Right ventricle myocardium inferior (tissue), 1 donor: Measurements from ENCODE around the gene MLPH. TPM values are rescaled to one million over a fixed set of nuclear protein-coding genes. Genes with fewer than 3 reads are reported as not detected.

Source experiments
- ATAC-seq: fragments of 200-7000 bp; cut with Tn5 transposase; one replicate; pipeline ENCODE4 v1.9.1; 2020; ENCODE audit warnings: mild to moderate bottlenecking, moderate library complexity
- DNase-seq: peaks from one replicate; pipeline ENCODE4 v3.0.0; 2021; ENCODE audit errors: missing footprints
- intact Hi-C: fragments of 100-400 bp; cut with DNase I; formaldehyde crosslinking; loops from one replicate; pipeline ENCODE4 v1.11.0; 2022
- total RNA-seq: library from RNA; stranded (reverse); fragmentation: NEBNext Ultra II Directional; extraction: Animal tissue kit (Norgen Biotek cat#: 25700); gene quantifications from one replicate; pipeline ENCODE4 v1.2.1, GENCODE V29; 2021
- donor health status: DM: no; HTN: yes; CAD: no; lungs with severe emphysema.

Gene MLPH
- total RNA-seq, 1 donor from 2014 or later = 79.0 TPM

DNA sequence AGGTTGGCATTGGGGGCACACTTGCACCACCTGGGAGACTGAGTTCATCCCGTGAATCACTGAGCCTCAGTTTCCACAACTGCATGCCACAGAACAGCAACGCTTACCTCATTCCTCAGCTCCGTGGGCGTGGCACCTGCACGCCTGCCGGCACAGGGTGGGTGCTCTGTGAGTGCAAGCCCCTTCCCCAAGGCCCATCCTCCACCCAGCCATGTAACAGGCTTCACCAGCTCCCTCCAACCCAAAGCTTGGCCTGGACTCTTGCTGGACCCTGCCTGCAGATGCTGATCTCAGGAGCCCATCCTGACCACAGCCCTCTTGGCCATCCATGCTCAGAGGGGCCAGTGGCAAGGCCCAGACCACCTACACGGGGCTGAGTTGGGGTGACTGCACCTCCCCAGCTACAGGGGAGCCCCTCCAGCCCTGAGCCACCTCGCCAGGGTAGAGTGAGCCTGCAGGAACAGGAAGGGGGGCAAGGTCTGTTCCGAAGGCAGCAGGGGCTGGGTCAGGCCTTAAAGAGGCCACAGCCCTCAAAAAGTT, 81.1 kb downstream of the MLPH start:
- intact Hi-C loops = no loop called here
- DNase-seq (no peak), ATAC-seq (no peak)

DNA sequence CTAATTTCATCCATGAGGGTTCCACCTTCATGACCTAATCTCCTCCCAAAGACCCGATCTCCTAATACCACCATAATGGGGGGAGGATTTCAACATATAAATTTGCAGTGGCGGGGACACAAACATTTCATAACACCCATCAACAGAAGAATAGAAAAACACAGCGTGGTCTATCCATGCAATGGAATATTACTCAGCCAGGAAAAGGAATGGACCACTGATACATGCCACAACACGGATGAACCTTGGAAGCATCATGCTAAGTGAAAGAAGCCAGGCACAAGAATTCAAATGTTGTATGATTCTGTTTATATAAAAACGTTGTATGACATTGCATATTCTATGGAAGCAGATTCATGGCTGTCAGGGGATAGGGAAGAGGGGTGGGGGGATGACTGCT, 82.0 kb downstream of the MLPH start:
- DNase-seq = no peak
- intact Hi-C loops = no loop called here
- no peak for ATAC-seq

DNA sequence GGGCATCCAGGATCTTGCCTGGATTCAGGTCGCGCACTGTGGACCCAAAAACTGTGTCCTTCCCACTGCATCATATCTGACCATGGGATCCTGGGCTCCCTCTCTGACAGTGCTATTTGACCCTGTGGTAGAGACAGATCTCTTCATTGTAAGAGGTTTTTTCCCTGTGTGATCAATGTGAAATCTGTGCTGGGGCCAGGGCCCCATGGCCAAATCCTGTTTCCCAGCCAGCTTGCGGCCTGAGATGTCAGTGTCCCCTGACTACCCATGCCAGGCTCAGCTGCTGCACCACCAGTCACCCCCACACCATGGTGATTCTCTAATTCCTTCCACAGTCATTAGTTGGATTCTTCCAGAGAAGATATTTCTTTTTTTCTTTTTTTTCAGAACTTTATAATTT, 82.8 kb downstream of the MLPH start:
- ATAC-seq = no peak
- no peak for DNase-seq
- intact Hi-C loops = loop anchor here (5.0 to 10.0 kb wide), 3 partner anchors 98 to 475 kb away; no protein-coding TSS in a partner anchor

DNA sequence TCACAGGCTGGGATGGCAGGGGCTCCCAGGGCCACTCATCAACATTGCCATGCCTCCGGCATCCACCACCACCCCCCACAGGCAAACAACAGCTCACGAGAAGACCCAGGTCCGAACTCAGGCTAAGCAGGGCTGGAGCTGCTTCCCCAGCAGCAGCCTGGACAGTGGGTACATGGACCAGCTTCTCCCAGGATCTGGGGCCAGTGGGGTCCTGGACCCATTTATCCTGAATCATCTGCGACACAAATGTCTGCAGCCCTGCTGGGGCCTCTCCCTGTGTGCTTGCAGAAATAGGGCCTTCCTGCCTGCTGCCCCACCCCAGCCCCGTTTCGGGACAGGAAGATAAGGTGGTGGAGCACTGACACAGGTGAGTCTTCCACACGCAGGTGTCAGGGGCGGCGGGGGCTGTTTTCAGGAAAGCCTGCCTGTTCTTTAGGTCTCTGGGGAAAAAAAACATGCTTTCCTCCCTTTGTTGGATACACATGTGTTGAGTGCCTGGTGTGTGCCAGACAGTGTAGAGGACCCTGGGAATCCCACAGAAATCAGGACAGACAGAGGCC, 83.8 kb downstream of the MLPH start:
- DNase-seq (no peak), ATAC-seq (no peak)
- intact Hi-C loops = loop anchor here (5.0 to 10.0 kb wide), 3 partner anchors 99 to 476 kb away; no protein-coding TSS in a partner anchor

DNA sequence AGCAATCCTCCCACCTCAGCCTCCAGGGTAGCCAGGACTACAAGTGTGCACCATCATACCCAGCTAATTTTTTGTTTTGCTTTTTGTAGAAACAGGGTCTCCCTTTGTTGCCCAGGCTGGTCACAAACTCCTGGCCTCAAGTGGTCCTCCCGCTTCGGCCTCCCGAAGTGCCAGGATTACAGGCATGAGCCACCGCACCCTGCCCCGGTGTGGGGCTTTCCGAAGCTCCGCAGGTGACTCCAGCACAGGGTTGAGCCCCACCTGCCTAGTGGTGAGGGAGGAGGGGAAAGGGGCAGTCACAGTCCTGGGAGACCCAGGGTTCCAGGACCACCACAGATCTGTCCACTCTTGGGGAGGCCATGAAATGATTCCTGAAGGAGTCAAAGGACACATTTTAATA, 84.5 kb downstream of the MLPH start:
- ATAC-seq (no peak), DNase-seq (no peak)
- intact Hi-C loops = loop anchor here (5.0 to 10.0 kb wide), 3 partner anchors 99 to 477 kb away; no protein-coding TSS in a partner anchor

DNA sequence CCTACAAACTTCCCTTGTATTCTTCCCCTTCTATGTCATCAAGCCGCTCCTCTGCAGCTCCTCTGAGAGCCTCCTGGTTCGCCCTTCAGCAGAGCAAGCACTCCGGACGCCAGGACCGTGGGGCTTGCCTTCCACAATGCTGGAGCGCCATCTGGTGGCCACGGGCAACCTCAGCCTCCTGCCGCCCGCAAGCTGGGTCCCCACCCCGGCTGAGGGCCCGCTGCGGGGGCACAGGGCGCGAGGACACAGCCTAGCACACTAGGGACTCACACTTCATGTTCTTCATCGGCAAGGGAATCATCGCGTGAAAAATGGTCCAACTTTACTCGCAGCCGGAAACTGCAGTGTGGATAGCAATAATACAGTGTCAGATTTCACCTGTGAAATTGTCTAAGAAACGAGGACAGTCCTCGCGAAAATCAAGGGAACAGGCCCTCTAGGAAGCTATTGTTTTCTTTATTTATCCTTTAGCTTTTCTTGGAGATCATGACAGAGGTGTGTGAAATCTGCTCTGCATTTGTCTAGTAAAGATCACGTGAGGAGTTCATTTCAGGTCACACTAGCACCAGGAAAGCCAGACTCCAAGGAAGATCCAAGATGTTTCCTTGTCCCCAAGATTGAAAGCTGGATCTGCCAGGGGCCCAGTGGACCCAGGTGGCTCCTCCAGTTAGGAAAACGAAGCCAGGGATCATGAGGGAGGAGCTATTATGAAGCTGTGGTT, 85.1 kb downstream of the MLPH start:
- DNase-seq (peak; percentile 94), ATAC-seq (peak; percentile 93)
- intact Hi-C loops = loop anchor here (1.0 to 10.0 kb wide), 5 partner anchors 60 to 477 kb away; no protein-coding TSS in a partner anchor

DNA sequence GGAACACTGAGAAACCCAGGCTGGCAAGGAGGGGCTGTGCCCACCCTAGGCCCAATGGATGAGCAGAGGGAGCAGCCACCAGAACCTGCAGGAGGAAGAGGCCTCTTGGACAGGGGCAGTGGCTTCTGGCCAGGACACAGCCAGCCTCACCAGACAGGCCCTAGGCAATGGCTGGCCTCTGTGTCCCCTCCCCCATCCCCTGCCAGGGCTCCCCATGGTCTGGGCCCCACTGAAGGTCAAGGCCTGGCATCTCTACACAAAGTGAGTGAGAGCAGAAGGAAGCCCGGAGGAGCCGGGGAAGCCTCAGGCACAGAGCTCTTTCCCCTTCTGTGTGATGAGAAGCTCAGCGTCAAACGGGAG, 85.7 kb downstream of the MLPH start:
- no peak for DNase-seq
- no peak for ATAC-seq
- intact Hi-C loops = loop anchor here (1.0 to 10.0 kb wide), 5 partner anchors 60 to 478 kb away; no protein-coding TSS in a partner anchor

DNA sequence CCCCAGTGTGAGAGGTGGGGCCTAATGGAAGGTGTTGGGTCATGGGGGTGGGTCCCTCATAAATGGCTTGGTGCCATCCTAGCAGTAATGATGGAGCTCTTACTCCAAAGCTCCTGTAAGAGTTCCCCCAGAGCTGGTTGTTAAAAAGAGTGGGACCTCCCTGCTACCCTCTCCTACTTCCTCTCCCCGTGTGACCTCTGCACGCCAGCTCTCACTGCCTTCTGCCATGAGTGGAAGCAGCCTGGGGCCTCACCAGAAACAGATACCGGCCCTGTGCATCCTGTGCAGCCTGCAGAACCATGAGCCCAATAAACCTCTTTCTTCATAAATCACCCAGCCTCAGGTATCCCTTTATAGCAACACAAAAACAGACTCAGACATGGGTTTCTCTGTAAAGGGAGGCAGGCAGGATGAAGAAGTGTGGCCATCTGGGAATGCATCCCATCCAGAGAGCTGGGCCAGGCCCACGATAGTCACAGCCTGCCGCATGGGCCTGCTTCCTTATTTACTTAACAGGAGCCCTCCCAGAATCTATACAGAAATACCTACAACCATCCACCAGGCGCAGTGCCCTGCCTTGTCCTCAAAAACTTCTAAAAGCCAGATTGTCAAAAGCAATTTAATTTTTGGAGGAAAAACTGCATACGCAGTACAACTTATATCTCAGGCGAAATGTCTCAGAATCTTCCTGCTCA, 86.8 kb downstream of the MLPH start:
- intact Hi-C loops = loop anchor here (2.0 to 10.0 kb wide), 4 partner anchors 102 to 479 kb away; no protein-coding TSS in a partner anchor
- DNase-seq (no peak), ATAC-seq (no peak)

DNA sequence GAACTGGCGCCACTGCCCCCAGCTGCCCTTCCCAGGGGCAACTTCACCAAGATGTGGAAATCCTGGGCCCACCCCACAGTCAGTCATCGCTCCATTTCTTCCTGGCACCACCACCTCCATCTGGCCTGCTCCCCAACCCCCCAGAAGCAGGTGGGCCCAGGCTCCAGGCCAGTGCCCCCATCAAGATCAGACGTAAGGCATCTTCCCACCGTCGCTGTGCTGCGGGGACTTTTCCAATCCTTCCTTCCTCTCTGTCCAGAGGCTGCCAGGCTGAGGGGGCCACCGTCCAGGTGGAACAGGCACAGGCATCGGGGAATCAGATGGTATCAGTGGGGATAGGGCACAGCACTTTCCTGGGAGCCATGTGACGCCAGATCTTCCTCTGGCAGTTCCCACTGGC, 87.4 kb downstream of the MLPH start:
- intact Hi-C loops = loop anchor here (5.0 to 10.0 kb wide), 3 partner anchors 102 to 480 kb away; no protein-coding TSS in a partner anchor
- no peak for ATAC-seq
- DNase-seq = no peak

DNA sequence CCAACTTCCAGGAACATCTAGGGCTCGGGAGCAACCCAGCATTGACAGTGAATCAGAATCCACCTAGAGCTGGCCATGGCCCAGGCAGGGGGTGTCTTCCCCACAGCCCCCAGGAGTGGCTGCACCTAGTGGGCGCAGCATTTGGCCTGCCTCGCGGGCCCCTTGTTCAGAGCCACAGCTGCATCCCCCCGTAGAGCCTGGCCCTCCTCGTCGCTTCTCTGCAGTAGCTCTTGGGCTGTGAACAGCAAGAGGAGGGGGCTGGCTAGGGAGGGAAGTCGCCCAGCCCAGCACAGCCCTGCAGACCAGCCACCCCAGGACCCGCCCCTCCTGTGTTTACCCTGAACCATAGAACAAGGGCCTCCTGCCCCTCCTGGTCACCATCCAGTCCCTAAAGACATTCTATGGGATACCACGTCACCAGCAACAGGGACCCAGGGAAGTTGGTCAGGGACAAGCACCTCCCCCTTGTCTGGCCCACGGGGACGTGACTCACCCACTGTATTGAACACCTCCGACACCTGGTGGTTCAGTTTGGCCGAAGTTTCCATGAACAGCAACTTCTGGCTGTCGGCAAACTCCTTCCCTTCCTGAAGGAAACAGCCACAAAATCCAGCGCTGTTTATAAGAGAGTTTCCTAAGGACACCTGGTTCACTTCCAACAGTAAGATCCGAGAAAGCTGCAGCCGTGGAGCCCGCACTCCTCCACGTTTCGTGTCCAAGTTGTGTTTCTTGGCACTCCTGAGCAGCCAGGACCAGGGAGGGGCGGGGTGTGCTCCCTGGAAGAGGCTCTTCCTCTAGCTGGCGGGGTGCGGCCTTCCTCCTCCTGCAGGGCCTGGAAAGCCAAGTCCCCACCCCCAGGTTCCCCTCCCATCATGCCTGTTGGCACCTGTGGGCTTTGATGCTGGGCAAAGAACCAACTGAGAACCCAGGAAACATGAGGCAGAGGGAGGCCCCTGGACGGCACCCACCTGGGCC, 88.1 kb downstream of the MLPH start:
- ATAC-seq (no peak), DNase-seq (no peak)

DNA sequence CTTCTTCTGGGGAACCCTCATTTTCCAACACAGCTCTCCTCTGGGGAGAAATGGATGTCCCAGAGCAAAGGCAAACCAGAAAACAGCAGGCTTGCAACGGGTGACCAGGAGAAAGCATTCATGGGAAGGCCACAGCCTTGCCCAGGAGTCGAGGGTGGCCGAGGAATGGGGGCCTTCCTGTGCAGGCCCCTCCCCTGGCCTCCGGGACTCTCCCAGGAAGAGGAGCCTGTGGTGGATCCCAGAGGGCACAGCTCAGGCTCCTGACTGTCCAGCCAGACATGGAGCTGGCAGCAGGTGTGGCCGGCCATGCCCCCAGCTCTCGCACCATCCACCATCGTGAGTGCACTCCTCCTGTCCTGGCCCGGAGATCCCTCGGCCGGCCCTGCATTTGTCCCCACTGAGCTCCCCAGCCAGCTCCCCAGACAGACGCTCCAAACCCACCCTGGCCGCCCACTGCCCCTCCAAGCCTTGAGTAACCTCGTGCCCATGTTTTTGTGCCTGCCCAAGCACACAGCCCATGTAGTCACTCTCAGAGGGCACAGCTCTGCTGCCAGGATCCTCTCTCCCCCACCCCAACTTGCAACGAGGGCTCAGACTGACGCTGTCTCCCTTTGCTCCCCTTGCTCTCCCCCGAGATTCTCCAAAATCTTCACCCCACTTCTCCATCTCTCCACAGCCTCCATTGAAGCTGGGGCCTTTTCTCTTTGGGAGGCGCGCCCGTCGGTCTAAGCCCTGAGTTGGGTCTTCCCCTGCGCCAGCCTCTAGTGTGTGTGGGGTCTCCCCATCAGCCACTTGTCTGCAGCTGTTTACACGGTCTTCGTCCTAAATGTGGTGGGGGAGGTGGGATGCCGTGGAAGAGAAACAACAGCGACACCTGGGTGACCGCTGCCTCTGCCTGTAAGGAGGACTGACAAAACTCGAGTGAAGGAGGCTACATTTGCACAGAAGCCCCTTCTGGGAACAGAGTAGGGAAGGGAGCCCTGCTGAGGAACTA, 89.1 kb downstream of the MLPH start:
- ATAC-seq (no peak), DNase-seq (no peak)
- intact Hi-C loops = loop anchor here (10.0 kb wide), 1 partner anchor 481 kb away; no protein-coding TSS in a partner anchor

More for the DNA sequence above, 88.1 kb downstream of the MLPH start:
- intact Hi-C loops = loop anchor here (5.0 to 10.0 kb wide), 3 partner anchors 103 to 480 kb away; no protein-coding TSS in a partner anchor

DNA sequence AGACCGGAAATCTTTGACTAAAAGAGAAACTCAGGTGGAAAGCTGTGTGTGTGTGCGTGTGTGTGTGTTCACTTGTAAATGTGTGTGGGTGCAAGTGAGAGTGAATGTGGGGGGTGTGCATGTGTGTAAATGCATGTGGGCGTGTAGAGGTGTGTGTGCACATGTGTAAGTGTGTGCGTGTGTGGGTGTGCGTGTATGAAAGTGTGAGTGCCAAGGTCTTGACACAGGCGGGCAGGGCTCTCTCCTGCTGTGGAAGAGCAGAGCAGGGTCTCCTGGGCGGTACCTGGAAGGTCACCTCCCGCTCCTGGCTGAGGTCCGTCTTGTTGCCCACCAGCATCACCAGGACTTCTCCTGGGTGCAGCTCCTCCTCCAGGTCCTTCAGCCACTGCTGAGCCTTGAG, 89.9 kb downstream of the MLPH start:
- no peak for DNase-seq
- ATAC-seq = no peak
- intact Hi-C loops = loop anchor here (10.0 kb wide), 1 partner anchor 482 kb away; no protein-coding TSS in a partner anchor

DNA sequence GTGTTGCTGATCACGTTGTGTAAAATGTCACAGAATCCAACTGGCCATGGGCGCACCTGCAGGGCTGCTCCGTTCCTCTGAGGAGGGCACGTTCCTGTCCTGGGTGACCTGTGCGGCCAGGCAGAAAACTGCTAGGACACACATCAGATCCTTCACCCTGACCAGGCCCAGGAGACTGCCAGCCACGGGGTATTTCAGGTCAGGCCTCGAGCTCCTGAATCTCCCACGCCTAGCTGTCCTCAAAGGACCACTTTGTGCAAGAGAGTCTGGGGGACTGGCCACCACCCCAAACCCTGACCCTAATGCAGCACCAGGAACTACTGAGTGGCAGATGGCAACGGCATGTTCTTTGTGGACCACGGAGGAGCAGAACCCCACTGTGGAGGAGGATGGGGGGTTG, 90.4 kb downstream of the MLPH start:
- DNase-seq (no peak), ATAC-seq (no peak)
- intact Hi-C loops = loop anchor here (10.0 kb wide), 1 partner anchor 483 kb away; no protein-coding TSS in a partner anchor

DNA sequence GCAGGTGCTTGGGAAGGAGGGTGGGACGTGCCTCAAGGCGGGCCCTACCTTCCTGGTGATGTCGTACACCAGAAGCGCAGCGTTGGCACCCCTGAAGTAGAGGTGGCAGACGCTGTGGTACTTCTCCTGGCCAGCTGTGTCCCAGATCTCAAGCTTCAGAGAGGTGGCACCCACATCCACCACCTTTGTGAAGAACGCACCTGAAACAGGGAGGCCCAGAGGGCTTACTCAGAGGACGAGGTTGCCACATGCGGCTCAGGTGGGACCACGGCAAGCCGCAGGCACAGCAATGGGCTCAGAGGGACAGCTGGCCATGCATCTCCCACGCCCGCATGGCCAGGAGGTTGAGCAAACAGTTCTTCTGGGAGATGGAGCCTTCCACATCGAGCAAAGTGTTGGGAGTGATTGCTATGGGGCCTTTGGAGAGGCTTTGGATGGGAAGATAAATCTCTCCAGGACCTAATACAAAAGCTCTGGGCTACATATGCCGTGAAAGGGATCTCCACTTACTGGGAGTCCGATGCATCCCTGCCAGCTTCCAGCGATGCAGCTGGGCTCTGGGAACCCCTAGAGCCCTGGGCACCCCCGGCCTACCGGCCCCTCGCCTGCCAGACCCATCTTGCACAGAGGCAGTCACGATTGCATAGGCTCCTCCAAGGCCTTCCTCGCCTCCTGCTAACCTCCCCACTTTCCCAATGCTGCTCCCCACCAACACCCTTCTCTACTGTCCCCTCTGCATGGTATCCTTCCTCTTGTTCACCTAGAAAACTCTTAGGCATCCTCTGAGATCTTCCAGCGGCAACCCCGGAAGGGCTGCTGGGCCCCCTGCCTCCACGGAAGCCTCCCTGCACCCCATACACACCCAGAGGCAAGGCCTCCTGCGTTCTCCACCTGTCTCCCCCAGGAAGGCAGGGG, 91.2 kb downstream of the MLPH start:
- DNase-seq (no peak), ATAC-seq (no peak)
- intact Hi-C loops = loop anchor here (10.0 kb wide), 1 partner anchor 483 kb away; no protein-coding TSS in a partner anchor

DNA sequence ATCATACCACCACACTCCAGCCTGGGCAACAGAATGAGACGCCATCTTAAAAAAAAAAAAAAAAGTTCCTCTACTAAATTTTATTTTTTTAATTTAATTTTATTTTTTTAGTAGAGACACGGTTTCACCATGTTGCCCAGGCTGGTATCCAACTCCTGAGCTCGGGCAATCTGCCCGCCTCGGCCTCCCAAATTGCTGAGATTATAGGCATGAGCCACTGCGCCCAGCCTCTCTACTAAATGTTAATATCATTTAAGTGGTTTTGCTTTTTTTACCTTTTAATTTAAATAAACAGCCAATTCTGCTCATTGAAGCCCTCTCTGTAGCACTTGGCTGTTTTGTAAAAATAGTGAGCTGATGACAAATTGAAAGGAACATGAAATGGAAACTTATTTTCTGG, 94.3 kb downstream of the MLPH start:
- ATAC-seq (no peak), DNase-seq (no peak)
- intact Hi-C loops = loop anchor here (1.0 to 5.0 kb wide), 3 partner anchors 91 to 681 kb away; no protein-coding TSS in a partner anchor
